Measurements from ENCODE around the gene TCF3. TPM values are rescaled to one million over a fixed set of nuclear protein-coding genes. Genes with fewer than 3 reads are reported as not detected.

Gene TCF3
- total and polyA plus RNA-seq, 10 of the 15 experiments (the other 5 are each of a cell fraction or from before 2014, with no cell fraction given), result 6.7 to 282 (median 70.7) TPM

- TF ChIP-seq BCL3 (IDR thresholded peaks at IDR 0.05; ENCODE audit: borderline replicate concordance, insufficient read depth, low read depth, low read length, poor library complexity, severe bottlenecking) (peak; percentile 95), ZBED1 (IDR thresholded peaks at IDR 0.05; ENCODE audit: borderline replicate concordance) (peak; percentile 53; the same call in 1 of the 2 replicates), ZBTB33 (IDR thresholded peaks at IDR 0.05) (no peak), E2F8 (IDR thresholded peaks at IDR 0.05; ENCODE audit: low read depth, partially characterized antibody) (no peak), ZBTB40 (IDR thresholded peaks at IDR 0.05; ENCODE audit: borderline replicate concordance) (no peak), RFX5 (IDR thresholded peaks at IDR 0.05; ENCODE audit: low read depth, low read length) (no peak), NFYB (IDR thresholded peaks at IDR 0.05; ENCODE audit: insufficient read depth, low read depth, low read length) (no peak), RELA (IDR thresholded peaks at IDR 0.05; ENCODE audit: borderline replicate concordance, partially characterized antibody) (peak; percentile 82), CREB1 (IDR thresholded peaks at IDR 0.05; ENCODE audit: low read depth) (peak; percentile 66), ZNF384 (IDR thresholded peaks at IDR 0.05; ENCODE audit: borderline replicate concordance, low read depth, low read length) (no peak), SRF (IDR thresholded peaks at IDR 0.05; ENCODE audit: low read depth in 2 of 2, low read length in 2 of 2) (no peak), ZNF24 (IDR thresholded peaks at IDR 0.05) (no peak), PAX8 (IDR thresholded peaks at IDR 0.05) (no peak), CREM (IDR thresholded peaks at IDR 0.05; ENCODE audit: low read depth) (peak; percentile 66), ZNF687 (IDR thresholded peaks at IDR 0.05) (no peak), TCF12 (IDR thresholded peaks at IDR 0.05; ENCODE audit: low read depth, low read length) (0 out of 2 replicates have a peak, but pooled peaks have one; percentile 39)
These were observed 11.4 kb upstream of the TCF3 start (continued) for GRCh38 chr19:1663852-1664251.

All from GM12878 (cell line).